Adipocyte (in vitro differentiated cells): ENCODE measurements around the gene ACBD6.

Source experiments
- DNase-seq: peaks from one replicate; pipeline ENCODE4 v3.0.0-alpha.2; 2015; ENCODE audit warnings: low read depth
- H3K27me3 ChIP-seq: replicated peaks from 2 replicates; pipeline ENCODE4 v1.7.0; 2013; ENCODE audit warnings: mild to moderate bottlenecking, low read length, moderate library complexity; ENCODE audit not compliant: control insufficient read depth, insufficient read depth
- H3K36me3 ChIP-seq: 2 replicates; pipeline ENCODE4 v1.7.0; 2013; ENCODE audit warnings: low read length, mild to moderate bottlenecking, moderate library complexity; ENCODE audit not compliant: control insufficient read depth, insufficient read depth, severe bottlenecking
- H3K4me1 ChIP-seq: 2 replicates; pipeline ENCODE4 v1.7.0; 2013; ENCODE audit warnings: mild to moderate bottlenecking, low read length, moderate library complexity; ENCODE audit not compliant: control insufficient read depth, insufficient read depth
- H3K4me3 ChIP-seq: 2 replicates; pipeline ENCODE4 v1.7.0; 2013; ENCODE audit warnings: mild to moderate bottlenecking, low read length, moderate library complexity
- H3K9ac ChIP-seq: 2 replicates; pipeline ENCODE4 v1.7.0; 2013; ENCODE audit warnings: mild to moderate bottlenecking, low read length, moderate library complexity
- H3K9me3 ChIP-seq: 2 replicates; pipeline ENCODE4 v1.7.0; 2013; ENCODE audit warnings: mild to moderate bottlenecking, low read length, moderate library complexity; ENCODE audit not compliant: control insufficient read depth

The ACBD6 gene

GRCh38 chr1:180360333-180361075 lies 141.9 kb downstream of the ACBD6 start:
- Histone ChIP-seq H3K9me3 (no peaks in the 10 kb centered on the region), H3K36me3 (no peaks in the 10 kb centered on the region), H3K27me3 (no peaks in the 10 kb centered on the region), H3K9ac (no peak overlapping the region), H3K4me3 (no peak overlapping the region), H3K4me1 (peaks cover 5% of the 10 kb centered on the region)
- peak; percentile 67 for DNase-seq

GRCh38 chr1:180358649-180359048 lies 143.7 kb downstream of the ACBD6 start:
- Histone ChIP-seq H3K9me3 (no peaks in the 10 kb centered on the region), H3K4me1 (peaks cover 5% of the 10 kb centered on the region), H3K9ac (no peak overlapping the region), H3K27me3 (no peaks in the 10 kb centered on the region), H3K4me3 (no peak overlapping the region), H3K36me3 (no peaks in the 10 kb centered on the region)
- DNase-seq, result peak; percentile 21

- DNase-seq, result no peak
- Histone ChIP-seq H3K4me3 (no peak overlapping the region), H3K36me3 (no peaks in the 10 kb centered on the region), H3K9ac (no peak overlapping the region), H3K4me1 (no peaks in the 10 kb centered on the region), H3K27me3 (no peaks in the 10 kb centered on the region), H3K9me3 (no peaks in the 10 kb centered on the region)
These were observed 148.4 kb downstream of the ACBD6 start for GRCh38 chr1:180353945-180354344.

GRCh38 chr1:180352588-180352987 lies 149.8 kb downstream of the ACBD6 start:
- H3K4me3 ChIP-seq, result no peak overlapping the region
- no peaks in the 10 kb centered on the region for H3K9me3 ChIP-seq
- DNase-seq, result no peak
- no peak overlapping the region for H3K9ac ChIP-seq
- H3K27me3 ChIP-seq, result no peaks in the 10 kb centered on the region
- H3K4me1 ChIP-seq, result no peaks in the 10 kb centered on the region
- no peaks in the 10 kb centered on the region for H3K36me3 ChIP-seq

- Histone ChIP-seq H3K4me3 (no peak overlapping the region), H3K9ac (no peak overlapping the region), H3K9me3 (no peaks in the 10 kb centered on the region), H3K27me3 (no peaks in the 10 kb centered on the region), H3K4me1 (no peaks in the 10 kb centered on the region), H3K36me3 (no peaks in the 10 kb centered on the region)
- DNase-seq, result no peak
These were observed 150.4 kb downstream of the ACBD6 start for GRCh38 chr1:180352021-180352420.

GRCh38 chr1:180345148-180345547 lies 157.2 kb downstream of the ACBD6 start:
- no peaks in the 10 kb centered on the region for H3K27me3 ChIP-seq
- H3K4me1 ChIP-seq, result peaks cover 6% of the 10 kb centered on the region
- H3K36me3 ChIP-seq, result no peaks in the 10 kb centered on the region
- H3K9me3 ChIP-seq, result no peaks in the 10 kb centered on the region
- no peak overlapping the region for H3K4me3 ChIP-seq
- DNase-seq, result no peak
- H3K9ac ChIP-seq, result no peak overlapping the region

GRCh38 chr1:180343921-180344769 lies 158.2 kb downstream of the ACBD6 start:
- H3K9ac ChIP-seq, result no peak overlapping the region
- no peaks in the 10 kb centered on the region for H3K36me3 ChIP-seq
- H3K4me1 ChIP-seq, result peaks cover 6% of the 10 kb centered on the region
- DNase-seq, result peak; percentile 55
- H3K4me3 ChIP-seq, result no peak overlapping the region
- H3K27me3 ChIP-seq, result no peaks in the 10 kb centered on the region
- no peaks in the 10 kb centered on the region for H3K9me3 ChIP-seq

GRCh38 chr1:180327089-180327488 lies 175.3 kb downstream of the ACBD6 start:
- Histone ChIP-seq H3K4me1 (no peaks in the 10 kb centered on the region), H3K9ac (no peak overlapping the region), H3K36me3 (no peaks in the 10 kb centered on the region), H3K9me3 (no peaks in the 10 kb centered on the region), H3K27me3 (no peaks in the 10 kb centered on the region), H3K4me3 (no peak overlapping the region)
- no peak for DNase-seq

- H3K4me1 ChIP-seq, result peaks cover 21% of the 10 kb centered on the region
- no peak for DNase-seq
- H3K4me3 ChIP-seq, result no peak overlapping the region
- H3K36me3 ChIP-seq, result peaks cover 3% of the 10 kb centered on the region
- H3K9ac ChIP-seq, result no peak overlapping the region
- H3K9me3 ChIP-seq, result no peaks in the 10 kb centered on the region
- H3K27me3 ChIP-seq, result no peaks in the 10 kb centered on the region
These were observed 189.5 kb downstream of the ACBD6 start for GRCh38 chr1:180312926-180313325.

- no peak for DNase-seq
- H3K27me3 ChIP-seq, result no peaks in the 10 kb centered on the region
- H3K4me1 ChIP-seq, result peaks cover 21% of the 10 kb centered on the region
- no peak overlapping the region for H3K4me3 ChIP-seq
- peaks cover 3% of the 10 kb centered on the region for H3K36me3 ChIP-seq
- no peak overlapping the region for H3K9ac ChIP-seq
- no peaks in the 10 kb centered on the region for H3K9me3 ChIP-seq
These were observed 191.2 kb downstream of the ACBD6 start for GRCh38 chr1:180311011-180311730.

- no peak overlapping the region for H3K9ac ChIP-seq
- DNase-seq, result peak; percentile 37
These were observed 192.3 kb downstream of the ACBD6 start for GRCh38 chr1:180310095-180310494.

More at GRCh38 chr1:180310095-180310494, 192.3 kb downstream of the ACBD6 start:
- peaks cover 3% of the 10 kb centered on the region for H3K36me3 ChIP-seq
- H3K4me3 ChIP-seq, result no peak overlapping the region
- H3K27me3 ChIP-seq, result no peaks in the 10 kb centered on the region
- H3K9me3 ChIP-seq, result no peaks in the 10 kb centered on the region
- H3K4me1 ChIP-seq, result peaks cover 21% of the 10 kb centered on the region
